ENCODE results near the gene SEC24B. TPM values are rescaled to one million over a fixed set of nuclear protein-coding genes. Genes with fewer than 3 reads are reported as not detected.

The SEC24B gene
- total RNA-seq, 1 experiment from 2014 or later, result 17.6 TPM

DNA sequence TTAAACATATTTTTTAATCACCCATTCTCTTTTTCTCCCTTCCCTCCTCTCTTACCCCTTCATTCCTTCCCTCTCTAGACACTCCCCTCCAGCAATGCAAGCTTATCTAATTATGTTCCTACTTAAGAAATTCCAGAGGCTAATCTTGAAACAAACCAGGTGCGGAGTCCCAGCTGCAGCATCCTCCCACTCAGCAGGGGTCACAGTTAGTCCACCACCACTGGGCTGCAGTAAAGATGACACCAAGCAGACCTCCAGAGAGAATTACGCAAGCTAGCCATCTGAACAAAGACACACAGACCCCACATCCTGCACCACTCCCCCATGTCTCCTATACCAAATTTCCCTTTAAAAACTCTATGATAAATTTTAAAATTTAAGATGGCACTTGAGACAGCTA lies 13.9 kb upstream of the SEC24B start:
- no peak overlapping the region for H3K4me3 ChIP-seq (ENCODE audit: low read depth in 2 of 2, low read length in 2 of 2)
- no peaks in the 10 kb centered on the region for H3K36me3 ChIP-seq (ENCODE audit: control insufficient read depth, insufficient read depth, low read length)
- no peaks in the 10 kb centered on the region for H3K27me3 ChIP-seq (ENCODE audit: control insufficient read depth, insufficient read depth, low read length)
- H3K4me1 ChIP-seq (ENCODE audit: control insufficient read depth, insufficient read depth, low read length), result no peaks in the 10 kb centered on the region
- H3K27ac ChIP-seq (ENCODE audit: low read length), result no peak overlapping the region
- TF ChIP-seq, protein P1, sequence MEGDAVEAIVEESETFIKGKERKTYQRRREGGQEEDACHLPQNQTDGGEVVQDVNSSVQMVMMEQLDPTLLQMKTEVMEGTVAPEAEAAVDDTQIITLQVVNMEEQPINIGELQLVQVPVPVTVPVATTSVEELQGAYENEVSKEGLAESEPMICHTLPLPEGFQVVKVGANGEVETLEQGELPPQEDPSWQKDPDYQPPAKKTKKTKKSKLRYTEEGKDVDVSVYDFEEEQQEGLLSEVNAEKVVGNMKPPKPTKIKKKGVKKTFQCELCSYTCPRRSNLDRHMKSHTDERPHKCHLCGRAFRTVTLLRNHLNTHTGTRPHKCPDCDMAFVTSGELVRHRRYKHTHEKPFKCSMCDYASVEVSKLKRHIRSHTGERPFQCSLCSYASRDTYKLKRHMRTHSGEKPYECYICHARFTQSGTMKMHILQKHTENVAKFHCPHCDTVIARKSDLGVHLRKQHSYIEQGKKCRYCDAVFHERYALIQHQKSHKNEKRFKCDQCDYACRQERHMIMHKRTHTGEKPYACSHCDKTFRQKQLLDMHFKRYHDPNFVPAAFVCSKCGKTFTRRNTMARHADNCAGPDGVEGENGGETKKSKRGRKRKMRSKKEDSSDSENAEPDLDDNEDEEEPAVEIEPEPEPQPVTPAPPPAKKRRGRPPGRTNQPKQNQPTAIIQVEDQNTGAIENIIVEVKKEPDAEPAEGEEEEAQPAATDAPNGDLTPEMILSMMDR (IDR thresholded peaks at IDR 0.05), result no peak
- no peak for TF ChIP-seq POLR2AphosphoS5 (IDR thresholded peaks at IDR 0.05; ENCODE audit: low read depth, low read length)
- no peak for TF ChIP-seq SIN3A (IDR thresholded peaks at IDR 0.05; ENCODE audit: borderline replicate concordance, insufficient read depth, low read depth, low read length)
- no peak for TF ChIP-seq TCF7L2 (IDR thresholded peaks at IDR 0.05; ENCODE audit: low read depth, low read length)
- TF ChIP-seq, protein P2, sequence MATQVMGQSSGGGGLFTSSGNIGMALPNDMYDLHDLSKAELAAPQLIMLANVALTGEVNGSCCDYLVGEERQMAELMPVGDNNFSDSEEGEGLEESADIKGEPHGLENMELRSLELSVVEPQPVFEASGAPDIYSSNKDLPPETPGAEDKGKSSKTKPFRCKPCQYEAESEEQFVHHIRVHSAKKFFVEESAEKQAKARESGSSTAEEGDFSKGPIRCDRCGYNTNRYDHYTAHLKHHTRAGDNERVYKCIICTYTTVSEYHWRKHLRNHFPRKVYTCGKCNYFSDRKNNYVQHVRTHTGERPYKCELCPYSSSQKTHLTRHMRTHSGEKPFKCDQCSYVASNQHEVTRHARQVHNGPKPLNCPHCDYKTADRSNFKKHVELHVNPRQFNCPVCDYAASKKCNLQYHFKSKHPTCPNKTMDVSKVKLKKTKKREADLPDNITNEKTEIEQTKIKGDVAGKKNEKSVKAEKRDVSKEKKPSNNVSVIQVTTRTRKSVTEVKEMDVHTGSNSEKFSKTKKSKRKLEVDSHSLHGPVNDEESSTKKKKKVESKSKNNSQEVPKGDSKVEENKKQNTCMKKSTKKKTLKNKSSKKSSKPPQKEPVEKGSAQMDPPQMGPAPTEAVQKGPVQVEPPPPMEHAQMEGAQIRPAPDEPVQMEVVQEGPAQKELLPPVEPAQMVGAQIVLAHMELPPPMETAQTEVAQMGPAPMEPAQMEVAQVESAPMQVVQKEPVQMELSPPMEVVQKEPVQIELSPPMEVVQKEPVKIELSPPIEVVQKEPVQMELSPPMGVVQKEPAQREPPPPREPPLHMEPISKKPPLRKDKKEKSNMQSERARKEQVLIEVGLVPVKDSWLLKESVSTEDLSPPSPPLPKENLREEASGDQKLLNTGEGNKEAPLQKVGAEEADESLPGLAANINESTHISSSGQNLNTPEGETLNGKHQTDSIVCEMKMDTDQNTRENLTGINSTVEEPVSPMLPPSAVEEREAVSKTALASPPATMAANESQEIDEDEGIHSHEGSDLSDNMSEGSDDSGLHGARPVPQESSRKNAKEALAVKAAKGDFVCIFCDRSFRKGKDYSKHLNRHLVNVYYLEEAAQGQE (IDR thresholded peaks at IDR 0.05; ENCODE audit: insufficient read depth in 1 of 2, low read depth in 2 of 2, low read length in 1 of 2), result no peak
- H3K9me3 ChIP-seq (ENCODE audit: control insufficient read depth, insufficient read depth, low read depth, low read length), result no peaks in the 10 kb centered on the region
- ATAC-seq (no peak), DNase-seq (ENCODE audit: low read depth, low spot score) (no peak)
- intact Hi-C loops (cut with micrococcal nuclease; ENCODE audit: unreplicated experiment) (loop anchor here (5.0 to 10.0 kb wide), 2 partner anchors 238 to 395 kb away; partner anchors contain the start of gene GAR1), in situ Hi-C loops (cut with HindIII; ENCODE audit: low pct_unique_long_range_greater_than_20kb, low sequenced_read_pairs) (no loop called here)
- CTCF ChIA-PET, result interaction anchor here (0.6 kb wide), 1 partner anchor 298 kb away, joined by 4 read pairs; no protein-coding TSS in a partner anchor
- POLR2A ChIA-PET, result no interaction called here
- no TSS peak for BruUV-seq (replicated peaks)

GRCh38 chr4:109424093-109424841 lies 9.3 kb upstream of the SEC24B start:
- in situ Hi-C loops (cut with HindIII; ENCODE audit: low pct_unique_long_range_greater_than_20kb, low sequenced_read_pairs), result no loop called here
- intact Hi-C loops (cut with micrococcal nuclease; ENCODE audit: unreplicated experiment), result loop anchor here (5.0 to 10.0 kb wide), 2 partner anchors 233 to 391 kb away; partner anchors contain the start of gene GAR1
- no peaks in the 10 kb centered on the region for H3K4me1 ChIP-seq (ENCODE audit: control insufficient read depth, insufficient read depth, low read length)
- no peak for ATAC-seq
- no peak overlapping the region for H3K4me3 ChIP-seq (ENCODE audit: low read depth in 2 of 2, low read length in 2 of 2)
- ChIA-PET POLR2A (no interaction called here), CTCF (interaction anchor here (0.6 kb wide), 1 partner anchor 23 kb away, joined by 3 read pairs; no protein-coding TSS in a partner anchor)
- no peaks in the 10 kb centered on the region for H3K9me3 ChIP-seq (ENCODE audit: control insufficient read depth, insufficient read depth, low read depth, low read length)
- no peak overlapping the region for H3K27ac ChIP-seq (ENCODE audit: low read length)
- no peaks in the 10 kb centered on the region for H3K36me3 ChIP-seq (ENCODE audit: control insufficient read depth, insufficient read depth, low read length)
- BruUV-seq (replicated peaks), result no TSS peak
- TF ChIP-seq, protein P2 (IDR thresholded peaks at IDR 0.05; ENCODE audit: insufficient read depth in 1 of 2, low read depth in 2 of 2, low read length in 1 of 2), result no peak
- TF ChIP-seq SIN3A (IDR thresholded peaks at IDR 0.05; ENCODE audit: borderline replicate concordance, insufficient read depth, low read depth, low read length) (no peak), TCF7L2 (IDR thresholded peaks at IDR 0.05; ENCODE audit: low read depth, low read length) (no peak), POLR2AphosphoS5 (IDR thresholded peaks at IDR 0.05; ENCODE audit: low read depth, low read length) (no peak)
- TF ChIP-seq, protein P1 (IDR thresholded peaks at IDR 0.05), result no peak
- DNase-seq (ENCODE audit: low read depth, low spot score), result no peak
- H3K27me3 ChIP-seq (ENCODE audit: control insufficient read depth, insufficient read depth, low read length), result no peaks in the 10 kb centered on the region

All from Panc1 (cell line).